DND-41 (cell line): ENCODE measurements around the gene DCLK1.

ENCODE experiments used
- ATAC-seq: fragments of 200-7000 bp; cut with Tn5 transposase; 3 replicates; pipeline ENCODE4 v1.9.1; 2021; ENCODE audit warnings: low read depth; ENCODE audit not compliant: insufficient read depth
- DNase-seq: peaks from one replicate; pipeline ENCODE4 v3.0.0-alpha.2; 2020
- H2AFZ ChIP-seq: 2 replicates; pipeline ENCODE4 v1.6.0; 2012; ENCODE audit warnings: low read depth, low read length
- H3K27ac ChIP-seq: 2 replicates; pipeline ENCODE4 v1.5.1; 2012; ENCODE audit warnings: low read length, inconsistent platforms
- H3K27me3 ChIP-seq: fragments of 200-600 bp; sonication (generic); 2 replicates; pipeline ENCODE4 v1.6.0; 2012; ENCODE audit warnings: low read length, mild to moderate bottlenecking, inconsistent platforms; ENCODE audit not compliant: insufficient read depth, poor library complexity
- H3K36me3 ChIP-seq: 2 replicates; pipeline ENCODE4 v1.5.1; 2012; ENCODE audit warnings: low read length, inconsistent platforms; ENCODE audit not compliant: insufficient read depth
- H3K4me1 ChIP-seq: 2 replicates; pipeline ENCODE4 v1.5.1; 2012; ENCODE audit warnings: mild to moderate bottlenecking, low read length; ENCODE audit not compliant: insufficient read depth
- H3K4me2 ChIP-seq: 2 replicates; pipeline ENCODE4 v1.6.0; 2012; ENCODE audit warnings: mild to moderate bottlenecking, moderate library complexity, low read length, inconsistent platforms; ENCODE audit not compliant: insufficient read depth
- H3K4me3 ChIP-seq, 2 experiments: fragments of 200-600 bp in 1 of 2; shearing (Covaris generic) in 1 of 2; 2 replicates each; pipeline ENCODE4 v1.5.1; 2012 to 2016; ENCODE audit warnings: inconsistent platforms in 2 of 2, low read length in 2 of 2, mild to moderate bottlenecking in 2 of 2, low read depth in 1 of 2, moderate library complexity in 1 of 2
- H3K79me2 ChIP-seq: 2 replicates; pipeline ENCODE4 v1.6.0; 2012; ENCODE audit warnings: low read length, inconsistent platforms; ENCODE audit not compliant: insufficient read depth
- H3K9ac ChIP-seq: 2 replicates; pipeline ENCODE4 v1.6.0; 2012; ENCODE audit warnings: low read depth, mild to moderate bottlenecking, inconsistent platforms, low read length, moderate library complexity
- H3K9me3 ChIP-seq: 2 replicates; pipeline ENCODE4 v1.5.1; 2012; ENCODE audit warnings: low read length, moderate library complexity, mild to moderate bottlenecking, inconsistent platforms; ENCODE audit not compliant: insufficient read depth, severe bottlenecking
- H4K20me1 ChIP-seq: 2 replicates; pipeline ENCODE4 v1.6.0; 2012; ENCODE audit warnings: low read length; ENCODE audit not compliant: insufficient read depth
- EZH2 ChIP-seq: IDR thresholded peaks from 3 replicates; pipeline ENCODE4 v1.6.1; 2012; ENCODE audit warnings: borderline replicate concordance, low read depth, mild to moderate bottlenecking, moderate library complexity, low read length, inconsistent platforms; ENCODE audit not compliant: severe bottlenecking
- TF ChIP-seq, protein P1 (sequence below): IDR thresholded peaks from 2 replicates; pipeline ENCODE4 v1.5.1; 2012; ENCODE audit warnings: borderline replicate concordance, low read length, moderate library complexity, mild to moderate bottlenecking; ENCODE audit not compliant: poor library complexity, severe bottlenecking; ENCODE audit errors: extremely low read depth

DCLK1 gene

GRCh38 chr13:35898041-35898440 is 233.1 kb downstream of the DCLK1 start:
- Histone ChIP-seq H3K27ac (no peak overlapping the region), H3K9me3 (no peaks in the 10 kb centered on the region), H3K4me3 (no peak overlapping the region), H3K9ac (no peak overlapping the region), H3K27me3 (no peaks in the 10 kb centered on the region), H4K20me1 (no peaks in the 10 kb centered on the region), H2AFZ (no peak overlapping the region), H3K79me2 (no peaks in the 10 kb centered on the region), H3K4me2 (no peak overlapping the region), H3K36me3 (no peaks in the 10 kb centered on the region), H3K4me1 (no peaks in the 10 kb centered on the region)
- no peak for TF ChIP-seq EZH2
- TF ChIP-seq, protein P1, sequence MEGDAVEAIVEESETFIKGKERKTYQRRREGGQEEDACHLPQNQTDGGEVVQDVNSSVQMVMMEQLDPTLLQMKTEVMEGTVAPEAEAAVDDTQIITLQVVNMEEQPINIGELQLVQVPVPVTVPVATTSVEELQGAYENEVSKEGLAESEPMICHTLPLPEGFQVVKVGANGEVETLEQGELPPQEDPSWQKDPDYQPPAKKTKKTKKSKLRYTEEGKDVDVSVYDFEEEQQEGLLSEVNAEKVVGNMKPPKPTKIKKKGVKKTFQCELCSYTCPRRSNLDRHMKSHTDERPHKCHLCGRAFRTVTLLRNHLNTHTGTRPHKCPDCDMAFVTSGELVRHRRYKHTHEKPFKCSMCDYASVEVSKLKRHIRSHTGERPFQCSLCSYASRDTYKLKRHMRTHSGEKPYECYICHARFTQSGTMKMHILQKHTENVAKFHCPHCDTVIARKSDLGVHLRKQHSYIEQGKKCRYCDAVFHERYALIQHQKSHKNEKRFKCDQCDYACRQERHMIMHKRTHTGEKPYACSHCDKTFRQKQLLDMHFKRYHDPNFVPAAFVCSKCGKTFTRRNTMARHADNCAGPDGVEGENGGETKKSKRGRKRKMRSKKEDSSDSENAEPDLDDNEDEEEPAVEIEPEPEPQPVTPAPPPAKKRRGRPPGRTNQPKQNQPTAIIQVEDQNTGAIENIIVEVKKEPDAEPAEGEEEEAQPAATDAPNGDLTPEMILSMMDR, result no peak
- ATAC-seq (no peak), DNase-seq (no peak)

DNA sequence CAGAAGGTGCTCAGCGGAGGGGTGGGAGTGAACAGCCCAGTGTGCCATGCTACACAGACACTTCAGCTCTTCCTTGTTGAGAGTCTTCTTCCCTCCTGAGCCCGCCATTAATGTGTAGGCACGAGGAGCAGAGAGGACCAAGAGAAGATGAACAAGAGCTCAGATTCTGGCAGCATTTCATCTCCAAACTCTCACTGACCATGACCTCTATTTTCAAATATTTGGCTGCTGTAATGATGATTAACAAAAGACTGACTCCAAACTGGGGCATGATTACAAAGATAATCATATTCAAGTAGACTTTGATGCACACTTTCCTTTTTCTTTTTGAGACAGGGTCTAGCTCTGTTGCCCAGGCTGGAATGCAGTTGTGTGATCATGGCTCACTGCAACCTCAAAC is 236.5 kb downstream of the DCLK1 start:
- DNase-seq (no peak), ATAC-seq (no peak)
- TF ChIP-seq, protein P1, result no peak
- TF ChIP-seq EZH2, result no peak
- no peaks in the 10 kb centered on the region for H3K9me3 ChIP-seq
- H4K20me1 ChIP-seq, result no peaks in the 10 kb centered on the region
- H3K36me3 ChIP-seq, result no peaks in the 10 kb centered on the region
- no peak overlapping the region for H3K4me2 ChIP-seq
- H3K27me3 ChIP-seq, result no peaks in the 10 kb centered on the region
- H3K79me2 ChIP-seq, result no peaks in the 10 kb centered on the region
- no peaks in the 10 kb centered on the region for H3K4me1 ChIP-seq
- no peak overlapping the region for H3K27ac ChIP-seq
- H3K4me3 ChIP-seq, result no peak overlapping the region
- no peak overlapping the region for H3K9ac ChIP-seq
- H2AFZ ChIP-seq, result no peak overlapping the region

DNA sequence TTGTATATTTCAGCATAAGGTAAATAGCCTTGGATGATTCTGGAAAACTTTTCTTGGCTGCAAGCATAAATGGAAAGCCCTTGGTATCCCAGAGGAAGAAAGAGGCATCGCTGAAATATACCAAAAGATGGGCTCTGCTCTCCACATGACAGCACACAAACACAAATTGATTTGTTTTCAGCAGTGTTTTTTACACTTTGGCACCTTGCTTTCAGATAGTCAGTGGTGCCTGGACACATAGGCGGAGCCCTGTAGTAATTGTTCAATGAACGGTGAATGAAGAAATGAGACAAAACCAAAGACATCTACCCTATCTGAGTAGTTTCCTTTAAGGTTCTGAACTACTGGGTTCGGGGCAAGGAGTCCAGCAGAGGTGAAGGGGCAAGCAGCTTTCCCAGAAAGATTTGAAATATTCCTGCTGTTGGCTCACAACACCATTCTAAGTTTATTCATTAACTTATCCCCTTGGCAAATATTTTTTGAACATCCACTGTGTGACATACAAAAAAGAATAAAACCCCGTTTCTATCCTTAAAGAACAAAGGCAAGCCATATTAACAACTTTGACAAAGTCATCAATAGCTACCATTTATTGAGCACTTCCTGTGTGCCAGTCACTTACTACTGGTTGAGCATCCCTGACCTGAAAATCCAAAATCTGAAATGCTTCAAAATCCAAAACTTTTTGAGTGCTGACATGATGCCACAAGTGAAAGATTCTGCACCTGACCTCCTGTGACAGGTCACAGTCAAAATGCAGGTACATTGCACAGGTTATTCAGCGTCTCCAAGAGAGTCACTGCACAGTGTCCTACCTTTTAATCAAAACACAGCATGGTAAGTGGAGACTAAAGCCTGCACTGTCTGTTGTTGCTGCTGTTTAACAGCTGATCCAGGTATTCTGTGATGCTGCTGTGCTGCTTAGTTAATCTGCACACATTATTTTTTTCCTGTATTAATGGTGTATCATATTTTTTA is 238.1 kb downstream of the DCLK1 start:
- H4K20me1 ChIP-seq, result no peaks in the 10 kb centered on the region
- H3K4me2 ChIP-seq, result no peak overlapping the region
- H3K9me3 ChIP-seq, result no peaks in the 10 kb centered on the region
- H3K36me3 ChIP-seq, result no peaks in the 10 kb centered on the region
- no peaks in the 10 kb centered on the region for H3K4me1 ChIP-seq
- no peak overlapping the region for H3K27ac ChIP-seq
- H3K79me2 ChIP-seq, result no peaks in the 10 kb centered on the region
- H3K27me3 ChIP-seq, result no peaks in the 10 kb centered on the region
- H3K9ac ChIP-seq, result no peak overlapping the region
- DNase-seq, result no peak
- TF ChIP-seq, protein P1, result no peak
- no peak for TF ChIP-seq EZH2
- no peak overlapping the region for H3K4me3 ChIP-seq
- ATAC-seq, result no peak
- no peak overlapping the region for H2AFZ ChIP-seq
